ENCODE measurements around the gene KIF1B. TPM values are rescaled to one million over a fixed set of nuclear protein-coding genes. Genes with fewer than 3 reads are reported as not detected.

KIF1B gene
- total RNA-seq, 1 donor from 2014 or later: 13.4 TPM

GRCh38 chr1:10278880-10279279 lies 68.5 kb downstream of the KIF1B start:
- Histone ChIP-seq H3K4me1 (no peaks in the 10 kb centered on the region), H3K27me3 (no peaks in the 10 kb centered on the region), H3K9me3 (no peaks in the 10 kb centered on the region), H3K36me3 (peaks cover 33 to 50% of the 10 kb centered on the region in 2 donors), H3K27ac (no peak overlapping the region), H3K4me3 (no peak overlapping the region)
- TF ChIP-seq, protein P1, sequence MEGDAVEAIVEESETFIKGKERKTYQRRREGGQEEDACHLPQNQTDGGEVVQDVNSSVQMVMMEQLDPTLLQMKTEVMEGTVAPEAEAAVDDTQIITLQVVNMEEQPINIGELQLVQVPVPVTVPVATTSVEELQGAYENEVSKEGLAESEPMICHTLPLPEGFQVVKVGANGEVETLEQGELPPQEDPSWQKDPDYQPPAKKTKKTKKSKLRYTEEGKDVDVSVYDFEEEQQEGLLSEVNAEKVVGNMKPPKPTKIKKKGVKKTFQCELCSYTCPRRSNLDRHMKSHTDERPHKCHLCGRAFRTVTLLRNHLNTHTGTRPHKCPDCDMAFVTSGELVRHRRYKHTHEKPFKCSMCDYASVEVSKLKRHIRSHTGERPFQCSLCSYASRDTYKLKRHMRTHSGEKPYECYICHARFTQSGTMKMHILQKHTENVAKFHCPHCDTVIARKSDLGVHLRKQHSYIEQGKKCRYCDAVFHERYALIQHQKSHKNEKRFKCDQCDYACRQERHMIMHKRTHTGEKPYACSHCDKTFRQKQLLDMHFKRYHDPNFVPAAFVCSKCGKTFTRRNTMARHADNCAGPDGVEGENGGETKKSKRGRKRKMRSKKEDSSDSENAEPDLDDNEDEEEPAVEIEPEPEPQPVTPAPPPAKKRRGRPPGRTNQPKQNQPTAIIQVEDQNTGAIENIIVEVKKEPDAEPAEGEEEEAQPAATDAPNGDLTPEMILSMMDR (IDR thresholded peaks at IDR 0.05): no peak
- DNase-seq (ENCODE audit: low spot score in 2 of 2): no peak
- intact Hi-C loops (cut with DNase I): no loop called here

GRCh38 chr1:10280439-10281350 lies 70.3 kb downstream of the KIF1B start:
- H3K36me3 ChIP-seq: peaks cover 37 to 55% of the 10 kb centered on the region in 2 donors
- H3K4me3 ChIP-seq: no peak overlapping the region
- H3K4me1 ChIP-seq: peaks cover 0 to 2% of the 10 kb centered on the region in 2 donors
- DNase-seq (ENCODE audit: low spot score in 2 of 2): no peak
- TF ChIP-seq, protein P1 (IDR thresholded peaks at IDR 0.05): no peak
- no peaks in the 10 kb centered on the region for H3K9me3 ChIP-seq
- intact Hi-C loops (cut with DNase I): no loop called here
- H3K27me3 ChIP-seq: no peaks in the 10 kb centered on the region
- peak overlapping the region; percentile 14 to 16 for H3K27ac ChIP-seq

DNA sequence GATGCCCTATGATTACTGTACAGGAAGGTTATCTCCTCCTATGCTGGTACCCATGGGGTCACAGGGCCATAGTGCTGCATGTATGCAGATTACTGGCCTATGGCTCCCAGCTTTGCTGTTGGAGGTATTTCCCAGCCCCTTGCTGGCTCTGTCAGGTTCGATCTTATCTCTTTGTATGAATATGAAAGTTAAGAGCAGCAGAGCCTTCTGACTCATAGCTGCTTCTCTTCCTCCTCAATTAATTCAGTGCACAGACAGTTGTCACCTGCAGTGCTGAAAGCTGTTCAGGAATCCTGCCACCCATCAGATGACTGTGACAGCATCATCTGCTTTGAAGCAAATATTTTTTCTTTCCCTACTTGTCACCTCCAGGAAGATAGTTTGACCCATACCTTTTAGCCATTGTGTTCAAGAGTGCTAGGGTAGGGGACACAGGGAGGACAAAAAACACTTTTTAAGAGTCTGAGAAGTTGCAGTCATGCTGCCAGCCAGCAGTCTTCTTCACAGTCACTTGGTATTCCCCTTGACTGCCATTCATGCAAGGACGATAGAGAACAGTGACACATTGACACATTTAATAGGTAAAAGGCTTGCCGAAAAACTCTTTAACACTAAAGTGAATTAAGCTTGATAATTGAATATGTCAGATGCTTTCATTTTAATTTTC lies 73.1 kb downstream of the KIF1B start:
- intact Hi-C loops (cut with DNase I): no loop called here
- Histone ChIP-seq H3K27me3 (no peaks in the 10 kb centered on the region), H3K4me1 (peaks cover 9 to 20% of the 10 kb centered on the region in 2 donors), H3K9me3 (no peaks in the 10 kb centered on the region), H3K4me3 (no peak overlapping the region), H3K36me3 (peaks cover 23 to 33% of the 10 kb centered on the region in 2 donors), H3K27ac (no peak overlapping the region)
- TF ChIP-seq, protein P1 (IDR thresholded peaks at IDR 0.05): no peak
- DNase-seq (ENCODE audit: low spot score in 2 of 2): no peak

DNA sequence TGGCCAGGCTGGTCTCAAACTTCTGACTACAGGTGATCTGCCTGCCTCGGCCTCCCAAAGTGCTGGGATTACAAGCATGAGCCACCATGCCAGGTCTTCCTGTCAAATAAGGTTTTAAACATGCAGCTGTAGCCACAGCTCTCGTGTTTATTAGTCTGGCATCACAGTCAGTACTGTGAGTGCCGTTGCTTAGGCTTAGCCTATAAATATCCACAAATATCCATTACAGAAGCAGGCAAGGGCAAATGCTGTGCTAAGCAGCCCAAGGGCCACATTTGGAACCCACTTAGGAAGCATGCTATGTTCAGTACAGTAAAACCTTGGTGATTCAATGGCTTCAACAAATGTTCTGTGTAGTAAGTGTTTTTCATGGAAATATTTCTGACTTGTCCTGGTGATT lies 75.9 kb downstream of the KIF1B start:
- H3K4me3 ChIP-seq: no peak overlapping the region
- peaks cover 30 to 38% of the 10 kb centered on the region in 2 donors for H3K36me3 ChIP-seq
- H3K9me3 ChIP-seq: no peaks in the 10 kb centered on the region
- peaks cover 9 to 23% of the 10 kb centered on the region in 2 donors for H3K4me1 ChIP-seq
- H3K27ac ChIP-seq: peak overlapping the region; percentile 60 to 73
- DNase-seq (ENCODE audit: low spot score in 2 of 2): peak; percentile 12 to 73
- TF ChIP-seq, protein P1 (IDR thresholded peaks at IDR 0.05): no peak
- intact Hi-C loops (cut with DNase I): loop anchor here (2.0 kb wide), 1 partner anchor 75 kb away; the partner anchor contains the start of gene KIF1B
- no peaks in the 10 kb centered on the region for H3K27me3 ChIP-seq

- peaks cover 9 to 23% of the 10 kb centered on the region in 2 donors for H3K4me1 ChIP-seq
- TF ChIP-seq, protein P1 (IDR thresholded peaks at IDR 0.05): no peak
- H3K27ac ChIP-seq: peak overlapping the region; percentile 60 to 73
- H3K27me3 ChIP-seq: no peaks in the 10 kb centered on the region
- peaks cover 34 to 46% of the 10 kb centered on the region in 2 donors for H3K36me3 ChIP-seq
- H3K9me3 ChIP-seq: no peaks in the 10 kb centered on the region
- intact Hi-C loops (cut with DNase I): loop anchor here (2.0 kb wide), 1 partner anchor 76 kb away; the partner anchor contains the start of gene KIF1B
- DNase-seq (ENCODE audit: low spot score in 2 of 2): no peak
- H3K4me3 ChIP-seq: no peak overlapping the region
Measured at GRCh38 chr1:10287023-10287645, 76.8 kb downstream of the KIF1B start.

Measured in ascending aorta (tissue), 2 donors.